A172 (cell line): Measurements from ENCODE around the gene SMC3. TPM values are rescaled to one million over a fixed set of nuclear protein-coding genes. Genes with fewer than 3 reads are reported as not detected.
"Not testable (repeated sequence)": the region's sequence is repeated elsewhere in the genome, so short reads cannot be mapped to it uniquely, and the experiment has no call there.

Source experiments
- DNase-seq: peaks from one replicate; pipeline ENCODE4 v3.0.0-alpha.2; 2015; ENCODE audit warnings: low spot score
- total RNA-seq: library from RNA; depleted of rRNA; stranded (reverse); fragments of >200 nt; shearing (Covaris generic); gene quantifications from 2 replicates; pipeline ENCODE4 v1.2.3, GENCODE V29; 2014

Gene SMC3
- total RNA-seq, 1 experiment from 2014 or later = 89.3 TPM

- DNase-seq = peak; percentile 19
Observed at GRCh38 chr10:110576220-110576619, 8.7 kb downstream of the SMC3 start.

GRCh38 chr10:110577056-110577455, 9.6 kb downstream of the SMC3 start:
- DNase-seq = no peak

GRCh38 chr10:110584006-110584405, 16.5 kb downstream of the SMC3 start:
- DNase-seq = no peak

GRCh38 chr10:110591760-110592159, 24.3 kb downstream of the SMC3 start:
- no peak for DNase-seq

- DNase-seq = no peak
Observed at GRCh38 chr10:110597476-110597875, 30.0 kb downstream of the SMC3 start.

GRCh38 chr10:110600487-110601101, 33.1 kb downstream of the SMC3 start:
- peak; percentile 62 for DNase-seq

- no peak for DNase-seq
Observed at GRCh38 chr10:110601581-110601980, 34.1 kb downstream of the SMC3 start.

GRCh38 chr10:110608087-110608486, 40.6 kb downstream of the SMC3 start:
- no peak for DNase-seq

GRCh38 chr10:110609605-110610004, 42.1 kb downstream of the SMC3 start:
- no peak for DNase-seq

GRCh38 chr10:110610308-110610774, 42.8 kb downstream of the SMC3 start:
- peak; percentile 63 for DNase-seq

- DNase-seq = not testable (repeated sequence)
Observed at GRCh38 chr10:110610781-110611180, 43.3 kb downstream of the SMC3 start.

GRCh38 chr10:110612087-110612486, 44.6 kb downstream of the SMC3 start:
- DNase-seq = no peak

GRCh38 chr10:110612629-110613028, 45.1 kb downstream of the SMC3 start:
- DNase-seq = no peak

- no peak for DNase-seq
Observed at GRCh38 chr10:110613341-110613995, 46.0 kb downstream of the SMC3 start.

GRCh38 chr10:110613996-110614495, 46.6 kb downstream of the SMC3 start:
- no peak for DNase-seq

GRCh38 chr10:110615057-110615747, 47.7 kb downstream of the SMC3 start:
- no peak for DNase-seq

- no peak for DNase-seq
Observed at GRCh38 chr10:110616493-110617033, 49.1 kb downstream of the SMC3 start.

GRCh38 chr10:110617425-110618229, 50.1 kb downstream of the SMC3 start:
- DNase-seq = no peak

- no peak for DNase-seq
Observed at GRCh38 chr10:110618230-110618610, 50.7 kb downstream of the SMC3 start.

- no peak for DNase-seq
Observed at GRCh38 chr10:110619514-110620397, 52.3 kb downstream of the SMC3 start.

- DNase-seq = no peak
Observed at GRCh38 chr10:110620398-110620719, 52.9 kb downstream of the SMC3 start.
